ENCODE data around the gene COL11A1. TPM values are rescaled to one million over a fixed set of nuclear protein-coding genes. Genes with fewer than 3 reads are reported as not detected.

COL11A1 gene
- total and polyA plus RNA-seq, 2 experiments from 2014 or later = 12.3 to 12.5 TPM

DNA sequence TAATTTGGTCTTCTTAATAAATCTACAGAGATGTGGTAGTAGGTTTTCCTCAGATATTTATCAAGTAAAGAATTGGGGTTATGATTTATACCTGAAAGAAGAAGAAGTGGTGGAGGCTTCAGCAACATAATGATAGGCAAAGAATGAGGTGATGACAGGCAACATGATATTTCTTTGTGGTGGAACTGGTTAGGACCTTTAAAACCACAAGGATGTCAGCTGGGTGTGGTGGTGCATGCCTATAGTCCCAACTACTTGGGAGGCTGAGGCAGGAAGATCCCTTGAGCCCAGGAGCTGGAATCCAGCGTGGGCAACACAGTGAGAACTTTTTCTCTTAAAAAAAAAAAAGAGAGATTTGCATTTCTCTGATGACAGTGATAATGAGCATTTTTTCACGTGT, 34.1 kb upstream of the COL11A1 start:
- H2AFZ ChIP-seq = no peak overlapping the region
- no peaks in the 10 kb centered on the region for H3K79me2 ChIP-seq (replicated peaks; ENCODE audit: insufficient read depth)
- no peaks in the 10 kb centered on the region for H4K20me1 ChIP-seq (replicated peaks; ENCODE audit: insufficient read depth)
- no peaks in the 10 kb centered on the region for H3K36me3 ChIP-seq (ENCODE audit: insufficient read depth)
- no peaks in the 10 kb centered on the region for H3K27me3 ChIP-seq (ENCODE audit: insufficient read depth)
- Mint-ChIP-seq H3K27me3 (ENCODE audit: insufficient read depth, low read depth, poor library complexity) (no peaks in the 10 kb centered on the region), H3K27ac (no peak overlapping the region), H3K4me1 (peaks cover 7% of the 10 kb centered on the region), H3K36me3 (ENCODE audit: low read depth) (no peaks in the 10 kb centered on the region), H3K4me3 (no peak overlapping the region), H3K9me3 (no peaks in the 10 kb centered on the region; the same call in 2 of the 3 replicates)
- H3K4me3 ChIP-seq = no peak overlapping the region
- DNase-seq (ENCODE audit: low spot score) (no peak), ATAC-seq (no peak)
- peaks cover 7% of the 10 kb centered on the region; the same call in 1 of the 2 replicates for H3K4me1 ChIP-seq (ENCODE audit: insufficient read depth)
- no peaks in the 10 kb centered on the region for H3K9me2 ChIP-seq (ENCODE audit: insufficient read depth)
- no peaks in the 10 kb centered on the region for H3F3A ChIP-seq (replicated peaks; ENCODE audit: low read depth)
- H3K4me2 ChIP-seq = no peak overlapping the region
- TF ChIP-seq, protein P1, sequence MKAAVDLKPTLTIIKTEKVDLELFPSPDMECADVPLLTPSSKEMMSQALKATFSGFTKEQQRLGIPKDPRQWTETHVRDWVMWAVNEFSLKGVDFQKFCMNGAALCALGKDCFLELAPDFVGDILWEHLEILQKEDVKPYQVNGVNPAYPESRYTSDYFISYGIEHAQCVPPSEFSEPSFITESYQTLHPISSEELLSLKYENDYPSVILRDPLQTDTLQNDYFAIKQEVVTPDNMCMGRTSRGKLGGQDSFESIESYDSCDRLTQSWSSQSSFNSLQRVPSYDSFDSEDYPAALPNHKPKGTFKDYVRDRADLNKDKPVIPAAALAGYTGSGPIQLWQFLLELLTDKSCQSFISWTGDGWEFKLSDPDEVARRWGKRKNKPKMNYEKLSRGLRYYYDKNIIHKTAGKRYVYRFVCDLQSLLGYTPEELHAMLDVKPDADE (IDR thresholded peaks at IDR 0.05) = no peak
- no peak for TF ChIP-seq JUNB (IDR thresholded peaks at IDR 0.05; ENCODE audit: unreplicated experiment)
- TF ChIP-seq NANOG (IDR thresholded peaks at IDR 0.05; ENCODE audit: borderline replicate concordance) = no peak
- TF ChIP-seq POLR2AphosphoS5 (IDR thresholded peaks at IDR 0.05; ENCODE audit: low read depth) = no peak
- TF ChIP-seq ZNF114 (CRISPR knock-in tag; IDR thresholded peaks at IDR 0.05) = no peak
- TF ChIP-seq CREB1 (CRISPR knock-in tag; IDR thresholded peaks at IDR 0.05; ENCODE audit: low read depth) = no peak
- no peak for TF ChIP-seq EZH2 (IDR thresholded peaks at IDR 0.05; ENCODE audit: low read depth, unreplicated experiment)
- TF ChIP-seq, protein P2, sequence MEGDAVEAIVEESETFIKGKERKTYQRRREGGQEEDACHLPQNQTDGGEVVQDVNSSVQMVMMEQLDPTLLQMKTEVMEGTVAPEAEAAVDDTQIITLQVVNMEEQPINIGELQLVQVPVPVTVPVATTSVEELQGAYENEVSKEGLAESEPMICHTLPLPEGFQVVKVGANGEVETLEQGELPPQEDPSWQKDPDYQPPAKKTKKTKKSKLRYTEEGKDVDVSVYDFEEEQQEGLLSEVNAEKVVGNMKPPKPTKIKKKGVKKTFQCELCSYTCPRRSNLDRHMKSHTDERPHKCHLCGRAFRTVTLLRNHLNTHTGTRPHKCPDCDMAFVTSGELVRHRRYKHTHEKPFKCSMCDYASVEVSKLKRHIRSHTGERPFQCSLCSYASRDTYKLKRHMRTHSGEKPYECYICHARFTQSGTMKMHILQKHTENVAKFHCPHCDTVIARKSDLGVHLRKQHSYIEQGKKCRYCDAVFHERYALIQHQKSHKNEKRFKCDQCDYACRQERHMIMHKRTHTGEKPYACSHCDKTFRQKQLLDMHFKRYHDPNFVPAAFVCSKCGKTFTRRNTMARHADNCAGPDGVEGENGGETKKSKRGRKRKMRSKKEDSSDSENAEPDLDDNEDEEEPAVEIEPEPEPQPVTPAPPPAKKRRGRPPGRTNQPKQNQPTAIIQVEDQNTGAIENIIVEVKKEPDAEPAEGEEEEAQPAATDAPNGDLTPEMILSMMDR (conservative IDR thresholded peaks at IDR 0.05; ENCODE audit: low read depth in 2 of 2) = no peak
- no peak for TF ChIP-seq EZH2phosphoT487 (IDR thresholded peaks at IDR 0.05; ENCODE audit: unreplicated experiment)
- TF ChIP-seq, protein P3, sequence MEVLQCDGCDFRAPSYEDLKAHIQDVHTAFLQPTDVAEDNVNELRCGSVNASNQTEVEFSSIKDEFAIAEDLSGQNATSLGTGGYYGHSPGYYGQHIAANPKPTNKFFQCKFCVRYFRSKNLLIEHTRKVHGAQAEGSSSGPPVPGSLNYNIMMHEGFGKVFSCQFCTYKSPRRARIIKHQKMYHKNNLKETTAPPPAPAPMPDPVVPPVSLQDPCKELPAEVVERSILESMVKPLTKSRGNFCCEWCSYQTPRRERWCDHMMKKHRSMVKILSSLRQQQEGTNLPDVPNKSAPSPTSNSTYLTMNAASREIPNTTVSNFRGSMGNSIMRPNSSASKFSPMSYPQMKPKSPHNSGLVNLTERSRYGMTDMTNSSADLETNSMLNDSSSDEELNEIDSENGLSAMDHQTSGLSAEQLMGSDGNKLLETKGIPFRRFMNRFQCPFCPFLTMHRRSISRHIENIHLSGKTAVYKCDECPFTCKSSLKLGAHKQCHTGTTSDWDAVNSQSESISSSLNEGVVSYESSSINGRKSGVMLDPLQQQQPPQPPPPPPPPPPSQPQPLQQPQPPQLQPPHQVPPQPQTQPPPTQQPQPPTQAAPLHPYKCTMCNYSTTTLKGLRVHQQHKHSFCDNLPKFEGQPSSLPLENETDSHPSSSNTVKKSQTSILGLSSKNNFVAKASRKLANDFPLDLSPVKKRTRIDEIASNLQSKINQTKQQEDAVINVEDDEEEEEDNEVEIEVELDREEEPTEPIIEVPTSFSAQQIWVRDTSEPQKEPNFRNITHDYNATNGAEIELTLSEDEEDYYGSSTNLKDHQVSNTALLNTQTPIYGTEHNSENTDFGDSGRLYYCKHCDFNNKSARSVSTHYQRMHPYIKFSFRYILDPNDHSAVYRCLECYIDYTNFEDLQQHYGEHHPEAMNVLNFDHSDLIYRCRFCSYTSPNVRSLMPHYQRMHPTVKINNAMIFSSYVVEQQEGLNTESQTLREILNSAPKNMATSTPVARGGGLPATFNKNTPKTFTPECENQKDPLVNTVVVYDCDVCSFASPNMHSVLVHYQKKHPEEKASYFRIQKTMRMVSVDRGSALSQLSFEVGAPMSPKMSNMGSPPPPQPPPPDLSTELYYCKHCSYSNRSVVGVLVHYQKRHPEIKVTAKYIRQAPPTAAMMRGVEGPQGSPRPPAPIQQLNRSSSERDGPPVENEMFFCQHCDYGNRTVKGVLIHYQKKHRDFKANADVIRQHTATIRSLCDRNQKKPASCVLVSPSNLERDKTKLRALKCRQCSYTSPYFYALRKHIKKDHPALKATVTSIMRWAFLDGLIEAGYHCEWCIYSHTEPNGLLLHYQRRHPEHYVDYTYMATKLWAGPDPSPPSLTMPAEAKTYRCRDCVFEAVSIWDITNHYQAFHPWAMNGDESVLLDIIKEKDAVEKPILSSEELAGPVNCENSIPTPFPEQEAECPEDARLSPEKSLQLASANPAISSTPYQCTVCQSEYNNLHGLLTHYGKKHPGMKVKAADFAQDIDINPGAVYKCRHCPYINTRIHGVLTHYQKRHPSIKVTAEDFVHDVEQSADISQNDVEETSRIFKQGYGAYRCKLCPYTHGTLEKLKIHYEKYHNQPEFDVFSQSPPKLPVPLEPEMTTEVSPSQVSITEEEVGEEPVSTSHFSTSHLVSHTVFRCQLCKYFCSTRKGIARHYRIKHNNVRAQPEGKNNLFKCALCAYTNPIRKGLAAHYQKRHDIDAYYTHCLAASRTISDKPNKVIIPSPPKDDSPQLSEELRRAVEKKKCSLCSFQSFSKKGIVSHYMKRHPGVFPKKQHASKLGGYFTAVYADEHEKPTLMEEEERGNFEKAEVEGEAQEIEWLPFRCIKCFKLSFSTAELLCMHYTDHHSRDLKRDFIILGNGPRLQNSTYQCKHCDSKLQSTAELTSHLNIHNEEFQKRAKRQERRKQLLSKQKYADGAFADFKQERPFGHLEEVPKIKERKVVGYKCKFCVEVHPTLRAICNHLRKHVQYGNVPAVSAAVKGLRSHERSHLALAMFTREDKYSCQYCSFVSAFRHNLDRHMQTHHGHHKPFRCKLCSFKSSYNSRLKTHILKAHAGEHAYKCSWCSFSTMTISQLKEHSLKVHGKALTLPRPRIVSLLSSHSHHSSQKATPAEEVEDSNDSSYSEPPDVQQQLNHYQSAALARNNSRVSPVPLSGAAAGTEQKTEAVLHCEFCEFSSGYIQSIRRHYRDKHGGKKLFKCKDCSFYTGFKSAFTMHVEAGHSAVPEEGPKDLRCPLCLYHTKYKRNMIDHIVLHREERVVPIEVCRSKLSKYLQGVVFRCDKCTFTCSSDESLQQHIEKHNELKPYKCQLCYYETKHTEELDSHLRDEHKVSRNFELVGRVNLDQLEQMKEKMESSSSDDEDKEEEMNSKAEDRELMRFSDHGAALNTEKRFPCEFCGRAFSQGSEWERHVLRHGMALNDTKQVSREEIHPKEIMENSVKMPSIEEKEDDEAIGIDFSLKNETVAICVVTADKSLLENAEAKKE (CRISPR knock-in tag; IDR thresholded peaks at IDR 0.05) = no peak
- TF ChIP-seq STAT1 (IDR thresholded peaks at IDR 0.05; ENCODE audit: unreplicated experiment) = no peak
- TF ChIP-seq, protein P4, sequence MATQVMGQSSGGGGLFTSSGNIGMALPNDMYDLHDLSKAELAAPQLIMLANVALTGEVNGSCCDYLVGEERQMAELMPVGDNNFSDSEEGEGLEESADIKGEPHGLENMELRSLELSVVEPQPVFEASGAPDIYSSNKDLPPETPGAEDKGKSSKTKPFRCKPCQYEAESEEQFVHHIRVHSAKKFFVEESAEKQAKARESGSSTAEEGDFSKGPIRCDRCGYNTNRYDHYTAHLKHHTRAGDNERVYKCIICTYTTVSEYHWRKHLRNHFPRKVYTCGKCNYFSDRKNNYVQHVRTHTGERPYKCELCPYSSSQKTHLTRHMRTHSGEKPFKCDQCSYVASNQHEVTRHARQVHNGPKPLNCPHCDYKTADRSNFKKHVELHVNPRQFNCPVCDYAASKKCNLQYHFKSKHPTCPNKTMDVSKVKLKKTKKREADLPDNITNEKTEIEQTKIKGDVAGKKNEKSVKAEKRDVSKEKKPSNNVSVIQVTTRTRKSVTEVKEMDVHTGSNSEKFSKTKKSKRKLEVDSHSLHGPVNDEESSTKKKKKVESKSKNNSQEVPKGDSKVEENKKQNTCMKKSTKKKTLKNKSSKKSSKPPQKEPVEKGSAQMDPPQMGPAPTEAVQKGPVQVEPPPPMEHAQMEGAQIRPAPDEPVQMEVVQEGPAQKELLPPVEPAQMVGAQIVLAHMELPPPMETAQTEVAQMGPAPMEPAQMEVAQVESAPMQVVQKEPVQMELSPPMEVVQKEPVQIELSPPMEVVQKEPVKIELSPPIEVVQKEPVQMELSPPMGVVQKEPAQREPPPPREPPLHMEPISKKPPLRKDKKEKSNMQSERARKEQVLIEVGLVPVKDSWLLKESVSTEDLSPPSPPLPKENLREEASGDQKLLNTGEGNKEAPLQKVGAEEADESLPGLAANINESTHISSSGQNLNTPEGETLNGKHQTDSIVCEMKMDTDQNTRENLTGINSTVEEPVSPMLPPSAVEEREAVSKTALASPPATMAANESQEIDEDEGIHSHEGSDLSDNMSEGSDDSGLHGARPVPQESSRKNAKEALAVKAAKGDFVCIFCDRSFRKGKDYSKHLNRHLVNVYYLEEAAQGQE (IDR thresholded peaks at IDR 0.05; ENCODE audit: unreplicated experiment) = no peak
- TF ChIP-seq ZNF331 (CRISPR knock-in tag; IDR thresholded peaks at IDR 0.05; ENCODE audit: low read depth) = no peak
- no peak overlapping the region for H3K27ac ChIP-seq (ENCODE audit: low read depth)

Measured in GM23338 (cell line).